Neural progenitor cell (in vitro differentiated cells): ENCODE data around the gene IL12B. TPM values are rescaled to one million over a fixed set of nuclear protein-coding genes. Genes with fewer than 3 reads are reported as not detected.

Experiments used
- DNase-seq: peaks from one replicate; pipeline ENCODE4 v3.0.0-alpha.2; 2016; ENCODE audit warnings: low spot score
- H2AFZ ChIP-seq: fragments of 200-600 bp; sonication (generic); replicated peaks from 2 replicates; pipeline ENCODE4 v1.6.1; 2016; ENCODE audit warnings: antibody characterized with exemption
- H3F3A ChIP-seq: fragments of 200-600 bp; sonication (generic); 2 replicates; pipeline ENCODE4 v1.6.1; 2016; ENCODE audit warnings: antibody characterized with exemption, low read depth
- H3K27ac ChIP-seq: fragments of 200-600 bp; sonication (generic); 2 replicates; pipeline ENCODE4 v1.5.1; 2016; ENCODE audit warnings: mild to moderate bottlenecking
- H3K27me3 ChIP-seq: fragments of 200-600 bp; sonication (generic); 2 replicates; pipeline ENCODE4 v1.6.1; 2016; ENCODE audit warnings: mild to moderate bottlenecking, moderate library complexity
- H3K36me3 ChIP-seq: fragments of 200-600 bp; sonication (generic); 2 replicates; pipeline ENCODE4 v1.5.1; 2016
- H3K4me1 ChIP-seq: fragments of 200-600 bp; sonication (generic); 2 replicates; pipeline ENCODE4 v1.6.1; 2016; ENCODE audit warnings: mixed run types
- H3K4me2 ChIP-seq: fragments of 200-600 bp; sonication (generic); 2 replicates; pipeline ENCODE4 v1.6.1; 2016
- H3K4me3 ChIP-seq: fragments of 200-600 bp; sonication (generic); 2 replicates; pipeline ENCODE4 v1.5.1; 2016
- H3K79me2 ChIP-seq: fragments of 200-600 bp; sonication (generic); 2 replicates; pipeline ENCODE4 v1.6.1; 2016; ENCODE audit warnings: low read depth
- H3K9ac ChIP-seq: fragments of 200-600 bp; sonication (generic); 2 replicates; pipeline ENCODE4 v1.6.1; 2016
- H3K9me3 ChIP-seq: fragments of 200-600 bp; sonication (generic); 2 replicates; pipeline ENCODE4 v1.5.1; 2016; ENCODE audit warnings: low read depth
- H4K20me1 ChIP-seq: fragments of 200-600 bp; sonication (generic); 2 replicates; pipeline ENCODE4 v1.6.1; 2016; ENCODE audit warnings: low read depth
- H3K27ac Mint-ChIP-seq: 3 replicates; pipeline ENCODE4 v1.8.0; 2021; ENCODE audit warnings: mixed read lengths
- H3K27me3 Mint-ChIP-seq: 2 replicates; pipeline ENCODE4 v1.8.0; 2022; ENCODE audit warnings: low read depth, mild to moderate bottlenecking, inconsistent platforms, moderate library complexity, mixed read lengths; ENCODE audit not compliant: insufficient read depth
- H3K36me3 Mint-ChIP-seq: 3 replicates; pipeline ENCODE4 v1.8.0; 2021; ENCODE audit warnings: mixed read lengths
- H3K4me1 Mint-ChIP-seq: 3 replicates; pipeline ENCODE4 v1.8.0; 2021; ENCODE audit warnings: mixed read lengths
- H3K4me3 Mint-ChIP-seq: 3 replicates; pipeline ENCODE4 v1.8.0; 2021; ENCODE audit warnings: mild to moderate bottlenecking, moderate library complexity, mixed read lengths
- H3K9me3 Mint-ChIP-seq: 3 replicates; pipeline ENCODE4 v1.8.0; 2020; ENCODE audit warnings: mixed read lengths
- EZH2 ChIP-seq: fragments of 200-600 bp; sonication (generic); IDR thresholded peaks from 2 replicates; pipeline ENCODE4 v1.6.1; 2017; ENCODE audit warnings: antibody characterized with exemption, mild to moderate bottlenecking, moderate library complexity
- EZH2phosphoT487 ChIP-seq: fragments of 200-600 bp; sonication (generic); IDR thresholded peaks from 2 replicates; pipeline ENCODE4 v1.6.1; 2017; ENCODE audit warnings: antibody characterized with exemption
- total RNA-seq: library from RNA; depleted of rRNA; stranded (reverse); fragments of >200 nt; gene quantifications from 2 replicates; pipeline ENCODE4 v1.2.3, GENCODE V29; 2015; ENCODE audit warnings: low replicate concordance
- TF ChIP-seq, protein P1 (sequence below): fragments of 200-600 bp; sonication (generic); IDR thresholded peaks from 2 replicates; pipeline ENCODE4 v1.5.1; 2017; ENCODE audit warnings: antibody characterized with exemption, mild to moderate bottlenecking

The IL12B gene
- total RNA-seq, 1 donor from 2014 or later = not detected

DNA sequence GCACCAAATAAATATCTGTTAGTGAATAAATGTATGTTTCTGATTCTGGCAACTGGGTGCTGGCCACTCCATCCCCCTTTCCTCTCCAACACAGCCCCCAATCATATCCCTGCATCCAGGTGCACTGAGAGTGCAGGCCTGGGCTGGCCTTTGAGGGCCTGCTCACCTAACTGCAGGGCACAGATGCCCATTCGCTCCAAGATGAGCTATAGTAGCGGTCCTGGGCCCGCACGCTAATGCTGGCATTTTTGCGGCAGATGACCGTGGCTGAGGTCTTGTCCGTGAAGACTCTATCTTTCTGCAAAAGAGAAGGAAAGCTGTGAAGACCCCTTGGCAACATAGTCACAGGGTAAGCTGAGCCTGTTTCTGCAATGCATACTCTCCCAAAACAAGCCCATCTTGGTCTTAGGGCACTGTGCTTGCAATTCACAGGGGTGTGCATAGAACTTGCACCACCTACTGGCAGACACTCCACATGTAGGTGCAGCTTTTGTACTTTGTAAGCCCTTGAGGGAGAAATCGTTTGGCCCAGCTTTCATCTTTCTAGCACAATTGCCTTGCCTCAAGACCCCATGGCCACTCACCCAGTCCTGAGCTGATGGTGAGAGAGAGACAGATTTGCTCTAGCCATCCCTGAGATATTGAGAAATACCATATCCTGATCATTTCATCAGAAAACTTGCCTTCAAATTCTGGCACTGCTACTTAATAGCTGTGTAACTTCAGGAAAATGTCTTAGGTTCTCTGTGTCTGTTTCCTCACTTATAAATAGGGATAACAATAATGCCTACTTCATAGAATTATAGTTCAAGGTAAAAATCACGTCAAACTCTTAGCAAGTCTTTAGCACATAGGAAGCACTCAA lies 13.5 kb downstream of the IL12B start:
- H3K4me1 ChIP-seq = no peaks in the 10 kb centered on the region
- H3F3A ChIP-seq = no peaks in the 10 kb centered on the region
- no peak overlapping the region for H3K27ac ChIP-seq
- no peak overlapping the region for H3K27ac Mint-ChIP-seq
- TF ChIP-seq, protein P1, sequence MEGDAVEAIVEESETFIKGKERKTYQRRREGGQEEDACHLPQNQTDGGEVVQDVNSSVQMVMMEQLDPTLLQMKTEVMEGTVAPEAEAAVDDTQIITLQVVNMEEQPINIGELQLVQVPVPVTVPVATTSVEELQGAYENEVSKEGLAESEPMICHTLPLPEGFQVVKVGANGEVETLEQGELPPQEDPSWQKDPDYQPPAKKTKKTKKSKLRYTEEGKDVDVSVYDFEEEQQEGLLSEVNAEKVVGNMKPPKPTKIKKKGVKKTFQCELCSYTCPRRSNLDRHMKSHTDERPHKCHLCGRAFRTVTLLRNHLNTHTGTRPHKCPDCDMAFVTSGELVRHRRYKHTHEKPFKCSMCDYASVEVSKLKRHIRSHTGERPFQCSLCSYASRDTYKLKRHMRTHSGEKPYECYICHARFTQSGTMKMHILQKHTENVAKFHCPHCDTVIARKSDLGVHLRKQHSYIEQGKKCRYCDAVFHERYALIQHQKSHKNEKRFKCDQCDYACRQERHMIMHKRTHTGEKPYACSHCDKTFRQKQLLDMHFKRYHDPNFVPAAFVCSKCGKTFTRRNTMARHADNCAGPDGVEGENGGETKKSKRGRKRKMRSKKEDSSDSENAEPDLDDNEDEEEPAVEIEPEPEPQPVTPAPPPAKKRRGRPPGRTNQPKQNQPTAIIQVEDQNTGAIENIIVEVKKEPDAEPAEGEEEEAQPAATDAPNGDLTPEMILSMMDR = peak; percentile 72
- no peak for TF ChIP-seq EZH2
- H3K36me3 ChIP-seq = no peaks in the 10 kb centered on the region
- no peak overlapping the region for H3K4me3 ChIP-seq
- H3K79me2 ChIP-seq = no peaks in the 10 kb centered on the region
- H4K20me1 ChIP-seq = no peaks in the 10 kb centered on the region
- H2AFZ ChIP-seq = peak overlapping the region; percentile 29
- no peaks in the 10 kb centered on the region for H3K4me1 Mint-ChIP-seq
- no peaks in the 10 kb centered on the region for H3K36me3 Mint-ChIP-seq
- DNase-seq = peak; percentile 71
- H3K9me3 Mint-ChIP-seq = no peaks in the 10 kb centered on the region
- H3K27me3 Mint-ChIP-seq = peaks cover 10% of the 10 kb centered on the region
- H3K4me3 Mint-ChIP-seq = no peak overlapping the region
- peaks cover 17% of the 10 kb centered on the region for H3K27me3 ChIP-seq
- no peaks in the 10 kb centered on the region for H3K9me3 ChIP-seq
- H3K9ac ChIP-seq = no peak overlapping the region
- no peak overlapping the region for H3K4me2 ChIP-seq

DNA sequence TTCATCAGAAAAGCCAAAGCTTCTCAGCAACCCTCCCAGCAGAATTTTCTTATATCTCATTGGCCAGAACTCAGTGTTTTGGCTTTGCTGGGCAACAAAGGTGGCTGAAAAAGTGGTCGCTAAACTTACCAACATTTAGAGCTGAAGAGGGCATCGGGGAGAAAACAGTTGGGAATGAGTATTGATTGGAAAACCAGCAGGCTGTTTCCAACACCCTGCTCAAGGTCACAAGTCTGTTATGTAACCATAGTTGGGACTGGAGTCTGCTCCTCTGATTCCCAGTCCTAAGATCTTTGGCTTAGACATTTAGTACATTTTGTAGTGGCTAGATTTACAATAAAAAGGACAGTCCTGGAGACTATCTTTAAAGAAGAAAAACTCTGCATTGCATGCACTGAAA lies 17.1 kb downstream of the IL12B start:
- H3K9me3 ChIP-seq = no peaks in the 10 kb centered on the region
- H3K9ac ChIP-seq = no peak overlapping the region
- no peak overlapping the region for H3K27ac ChIP-seq
- H3K79me2 ChIP-seq = no peaks in the 10 kb centered on the region
- no peaks in the 10 kb centered on the region for H4K20me1 ChIP-seq
- H3K27me3 Mint-ChIP-seq = peaks cover 29% of the 10 kb centered on the region
- H3F3A ChIP-seq = no peaks in the 10 kb centered on the region
- no peak overlapping the region for H3K4me3 ChIP-seq
- H3K4me1 ChIP-seq = peaks cover 5% of the 10 kb centered on the region
- H3K9me3 Mint-ChIP-seq = no peaks in the 10 kb centered on the region
- peaks cover 53% of the 10 kb centered on the region for H3K27me3 ChIP-seq
- H2AFZ ChIP-seq = no peak overlapping the region
- no peak overlapping the region for H3K27ac Mint-ChIP-seq
- peaks cover 3% of the 10 kb centered on the region for H3K4me1 Mint-ChIP-seq
- no peaks in the 10 kb centered on the region for H3K36me3 Mint-ChIP-seq
- no peak overlapping the region for H3K4me3 Mint-ChIP-seq
- no peak overlapping the region for H3K4me2 ChIP-seq
- DNase-seq = no peak
- no peaks in the 10 kb centered on the region for H3K36me3 ChIP-seq
- TF ChIP-seq EZH2 = no peak
- TF ChIP-seq, protein P1 = no peak
- no peak for TF ChIP-seq EZH2phosphoT487

DNA sequence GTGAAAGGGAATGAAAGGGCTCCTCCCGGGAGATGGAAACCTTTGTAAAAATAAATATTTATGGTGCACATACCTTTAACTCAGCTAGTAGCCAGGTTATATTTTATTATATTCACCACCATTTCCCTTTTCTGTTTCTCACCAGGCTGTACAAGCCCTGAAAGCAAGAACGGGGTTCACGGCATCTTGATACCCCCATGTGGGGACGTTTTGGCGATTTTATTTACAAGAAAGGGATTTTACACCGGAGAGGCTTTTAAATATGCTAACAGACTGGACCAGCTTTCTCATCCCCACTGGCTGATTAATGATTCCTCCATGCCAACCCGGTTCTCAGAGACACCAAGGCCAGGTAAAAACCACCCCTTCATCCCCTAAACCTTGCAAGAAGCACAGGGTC lies 19.2 kb downstream of the IL12B start:
- H3K4me2 ChIP-seq = peak overlapping the region; percentile 73

More for the DNA sequence above, 19.2 kb downstream of the IL12B start:
- Histone ChIP-seq H3K4me3 (peak overlapping the region; percentile 32), H4K20me1 (no peaks in the 10 kb centered on the region), H3F3A (no peaks in the 10 kb centered on the region), H3K9me3 (no peaks in the 10 kb centered on the region), H3K27me3 (peaks cover 63% of the 10 kb centered on the region), H3K9ac (no peak overlapping the region), H3K27ac (no peak overlapping the region), H3K79me2 (no peaks in the 10 kb centered on the region), H2AFZ (no peak overlapping the region), H3K4me1 (peaks cover 5% of the 10 kb centered on the region), H3K36me3 (no peaks in the 10 kb centered on the region)
- Mint-ChIP-seq H3K4me3 (no peak overlapping the region), H3K27me3 (peaks cover 27% of the 10 kb centered on the region), H3K36me3 (no peaks in the 10 kb centered on the region), H3K9me3 (no peaks in the 10 kb centered on the region), H3K4me1 (peaks cover 3% of the 10 kb centered on the region), H3K27ac (no peak overlapping the region)
- DNase-seq = no peak
- TF ChIP-seq EZH2 = no peak
- TF ChIP-seq, protein P1 = no peak
- TF ChIP-seq EZH2phosphoT487 = no peak
